PC-9 (cell line): ENCODE data around the gene MT2A.

ENCODE experiments used
- EZH2 ChIP-seq: fragments of 200-600 bp; sonication (generic); IDR thresholded peaks from 2 replicates; pipeline ENCODE4 v1.8.0; 2017; ENCODE audit warnings: antibody characterized with exemption, low read depth
- TF ChIP-seq, protein P1 (sequence below): fragments of 200-600 bp; sonication (generic); conservative IDR thresholded peaks from 2 replicates; pipeline ENCODE4 v1.6.1; 2017; ENCODE audit warnings: mixed run types, antibody characterized with exemption, mild to moderate bottlenecking, moderate library complexity

GRCh38 chr16:56615353-56615752 lies 7.0 kb downstream of the MT2A start:
- TF ChIP-seq, protein P1, sequence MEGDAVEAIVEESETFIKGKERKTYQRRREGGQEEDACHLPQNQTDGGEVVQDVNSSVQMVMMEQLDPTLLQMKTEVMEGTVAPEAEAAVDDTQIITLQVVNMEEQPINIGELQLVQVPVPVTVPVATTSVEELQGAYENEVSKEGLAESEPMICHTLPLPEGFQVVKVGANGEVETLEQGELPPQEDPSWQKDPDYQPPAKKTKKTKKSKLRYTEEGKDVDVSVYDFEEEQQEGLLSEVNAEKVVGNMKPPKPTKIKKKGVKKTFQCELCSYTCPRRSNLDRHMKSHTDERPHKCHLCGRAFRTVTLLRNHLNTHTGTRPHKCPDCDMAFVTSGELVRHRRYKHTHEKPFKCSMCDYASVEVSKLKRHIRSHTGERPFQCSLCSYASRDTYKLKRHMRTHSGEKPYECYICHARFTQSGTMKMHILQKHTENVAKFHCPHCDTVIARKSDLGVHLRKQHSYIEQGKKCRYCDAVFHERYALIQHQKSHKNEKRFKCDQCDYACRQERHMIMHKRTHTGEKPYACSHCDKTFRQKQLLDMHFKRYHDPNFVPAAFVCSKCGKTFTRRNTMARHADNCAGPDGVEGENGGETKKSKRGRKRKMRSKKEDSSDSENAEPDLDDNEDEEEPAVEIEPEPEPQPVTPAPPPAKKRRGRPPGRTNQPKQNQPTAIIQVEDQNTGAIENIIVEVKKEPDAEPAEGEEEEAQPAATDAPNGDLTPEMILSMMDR: no peak
- no peak for TF ChIP-seq EZH2
